22Rv1 (cell line): ENCODE measurements around the gene CCDC178.

Experiments
- H3K27ac ChIP-seq: fragments of 450-650 bp; 2 replicates; pipeline ENCODE4 v1.5.1; 2017
- ZFX ChIP-seq: fragments of 450-650 bp; IDR thresholded peaks from 2 replicates; pipeline ENCODE4 v1.6.1; 2017; ENCODE audit warnings: antibody characterized with exemption, borderline replicate concordance
- TF ChIP-seq, protein P1 (sequence below): fragments of 450-650 bp; IDR thresholded peaks from 2 replicates; pipeline ENCODE4 v1.5.1; 2017; ENCODE audit warnings: mild to moderate bottlenecking

CCDC178 gene

DNA sequence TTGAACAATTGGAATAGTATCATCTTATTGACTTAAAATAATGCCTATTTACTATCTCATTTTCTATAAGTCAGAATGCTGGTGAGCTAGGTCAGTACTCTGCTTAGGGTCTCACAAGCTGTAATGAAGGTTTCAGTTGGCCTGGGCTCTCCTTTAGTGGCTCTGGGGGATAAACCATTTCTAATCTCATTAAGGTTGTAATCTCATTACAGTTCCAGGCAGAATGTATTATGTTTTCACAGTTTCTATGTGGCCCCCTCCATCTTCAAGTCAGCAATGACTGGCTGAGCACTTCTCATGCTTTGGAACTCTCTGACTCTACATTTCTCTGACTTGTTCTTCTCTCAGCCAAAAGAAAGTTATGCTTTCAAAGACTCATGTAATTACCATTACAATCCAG is 163.1 kb downstream of the CCDC178 start:
- no peak overlapping the region for H3K27ac ChIP-seq
- TF ChIP-seq ZFX, result no peak
- TF ChIP-seq, protein P1, sequence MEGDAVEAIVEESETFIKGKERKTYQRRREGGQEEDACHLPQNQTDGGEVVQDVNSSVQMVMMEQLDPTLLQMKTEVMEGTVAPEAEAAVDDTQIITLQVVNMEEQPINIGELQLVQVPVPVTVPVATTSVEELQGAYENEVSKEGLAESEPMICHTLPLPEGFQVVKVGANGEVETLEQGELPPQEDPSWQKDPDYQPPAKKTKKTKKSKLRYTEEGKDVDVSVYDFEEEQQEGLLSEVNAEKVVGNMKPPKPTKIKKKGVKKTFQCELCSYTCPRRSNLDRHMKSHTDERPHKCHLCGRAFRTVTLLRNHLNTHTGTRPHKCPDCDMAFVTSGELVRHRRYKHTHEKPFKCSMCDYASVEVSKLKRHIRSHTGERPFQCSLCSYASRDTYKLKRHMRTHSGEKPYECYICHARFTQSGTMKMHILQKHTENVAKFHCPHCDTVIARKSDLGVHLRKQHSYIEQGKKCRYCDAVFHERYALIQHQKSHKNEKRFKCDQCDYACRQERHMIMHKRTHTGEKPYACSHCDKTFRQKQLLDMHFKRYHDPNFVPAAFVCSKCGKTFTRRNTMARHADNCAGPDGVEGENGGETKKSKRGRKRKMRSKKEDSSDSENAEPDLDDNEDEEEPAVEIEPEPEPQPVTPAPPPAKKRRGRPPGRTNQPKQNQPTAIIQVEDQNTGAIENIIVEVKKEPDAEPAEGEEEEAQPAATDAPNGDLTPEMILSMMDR, result no peak

GRCh38 chr18:33275843-33276242 is 164.7 kb downstream of the CCDC178 start:
- no peak overlapping the region for H3K27ac ChIP-seq
- TF ChIP-seq ZFX, result no peak
- TF ChIP-seq, protein P1, result no peak

GRCh38 chr18:33270297-33270696 is 170.2 kb downstream of the CCDC178 start:
- H3K27ac ChIP-seq, result no peak overlapping the region
- TF ChIP-seq, protein P1, result no peak
- no peak for TF ChIP-seq ZFX

GRCh38 chr18:33269223-33269622 is 171.3 kb downstream of the CCDC178 start:
- TF ChIP-seq, protein P1, result no peak
- TF ChIP-seq ZFX, result no peak
- H3K27ac ChIP-seq, result no peak overlapping the region

GRCh38 chr18:33264566-33264965 is 176.0 kb downstream of the CCDC178 start:
- H3K27ac ChIP-seq, result no peak overlapping the region
- TF ChIP-seq, protein P1, result no peak
- TF ChIP-seq ZFX, result no peak

- no peak for TF ChIP-seq ZFX
- TF ChIP-seq, protein P1, result no peak
- no peak overlapping the region for H3K27ac ChIP-seq
These were observed 201.2 kb downstream of the CCDC178 start for GRCh38 chr18:33239298-33239697.

DNA sequence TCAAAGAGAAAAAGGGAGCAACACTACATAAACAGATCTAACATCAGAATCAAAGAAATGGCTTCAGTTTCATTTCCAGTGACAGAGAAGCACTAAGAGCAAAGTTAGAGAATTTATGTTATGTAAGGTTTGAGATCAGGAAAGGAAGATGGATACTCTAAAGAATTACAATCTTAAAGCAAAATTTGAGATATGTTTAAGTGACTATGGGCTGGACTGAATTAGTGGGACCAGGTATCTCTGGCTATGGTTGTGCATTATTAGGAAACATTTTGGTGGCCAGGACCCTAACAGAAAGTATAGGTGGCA is 208.2 kb downstream of the CCDC178 start:
- H3K27ac ChIP-seq, result no peak overlapping the region
- TF ChIP-seq, protein P1, result peak; percentile 70
- TF ChIP-seq ZFX, result no peak
